IPS DF 19.7 (cell line): ENCODE data around the gene INO80E.

Experiments used
- DNase-seq: peaks from one replicate; pipeline ENCODE4 v3.0.0-alpha.2; 2013; ENCODE audit warnings: low read depth, low spot score

The INO80E gene

DNA sequence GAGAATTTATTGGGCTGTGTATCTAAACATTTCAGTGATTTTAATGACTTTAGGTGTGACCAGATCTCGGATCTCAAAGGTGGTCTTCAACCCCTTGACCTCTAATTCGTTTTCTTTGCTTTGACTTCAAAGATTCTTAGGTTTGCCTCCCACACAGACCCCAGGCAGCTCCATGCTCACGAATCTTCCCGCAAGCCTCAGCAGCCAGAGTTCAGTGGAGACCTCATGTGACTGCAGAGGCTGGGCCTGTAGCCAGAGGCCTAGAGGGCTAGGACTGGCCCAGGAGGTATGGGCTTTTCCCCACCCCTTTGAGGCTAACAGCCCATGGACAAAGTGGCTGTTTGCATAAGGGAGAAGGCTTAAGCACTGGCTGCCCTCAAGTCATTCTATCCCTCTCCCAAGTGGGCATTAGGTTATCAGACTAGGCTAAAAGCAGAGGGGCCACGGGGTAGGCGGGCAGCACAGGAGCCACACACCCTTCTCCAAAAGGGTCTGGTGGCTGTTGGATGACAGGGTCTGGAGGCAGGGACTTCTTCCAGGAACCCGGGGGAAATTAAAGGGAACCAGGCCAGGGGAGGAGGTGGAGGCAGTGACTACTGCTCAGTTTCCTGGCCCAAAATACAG lies 3.6 kb upstream of the INO80E start:
- DNase-seq, result no peak

DNA sequence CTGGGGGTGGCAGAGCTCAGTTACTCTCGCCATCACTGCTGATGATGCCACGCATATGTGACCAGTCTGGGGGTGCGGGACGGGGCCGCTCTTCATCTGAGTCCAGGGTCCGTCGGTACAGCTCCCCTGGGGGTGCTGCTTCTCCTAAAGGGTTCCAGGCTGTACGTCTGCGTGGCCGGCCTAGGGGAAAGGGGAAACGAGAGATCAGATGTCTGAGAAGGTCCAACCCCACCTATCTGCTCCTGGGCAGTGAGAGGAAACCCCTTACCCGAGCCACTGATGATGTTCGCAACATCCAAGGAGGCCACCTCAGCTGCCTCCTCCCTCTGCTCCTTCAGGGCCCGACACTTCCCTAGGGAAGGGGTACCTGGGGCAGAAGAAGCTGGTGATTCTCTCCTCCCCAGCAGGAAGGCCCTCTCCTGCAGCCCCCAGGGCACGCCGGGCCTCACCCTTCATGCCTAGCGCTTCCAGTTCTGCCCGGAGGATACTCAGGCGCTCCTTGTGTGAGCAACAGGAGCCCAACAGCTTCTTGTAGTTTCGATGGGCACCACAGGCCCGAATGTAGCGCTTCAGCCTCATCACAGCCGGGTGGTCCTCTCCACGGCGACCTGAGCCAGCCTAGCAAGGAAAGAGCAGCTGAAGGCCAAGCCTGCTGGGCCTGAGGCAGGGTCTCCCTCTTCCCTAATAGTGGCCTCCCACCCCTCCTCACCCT lies 2.7 kb upstream of the INO80E start:
- no peak for DNase-seq

- no peak for DNase-seq
These were observed 2.0 kb upstream of the INO80E start for GRCh38 chr16:29993903-29994599.

DNA sequence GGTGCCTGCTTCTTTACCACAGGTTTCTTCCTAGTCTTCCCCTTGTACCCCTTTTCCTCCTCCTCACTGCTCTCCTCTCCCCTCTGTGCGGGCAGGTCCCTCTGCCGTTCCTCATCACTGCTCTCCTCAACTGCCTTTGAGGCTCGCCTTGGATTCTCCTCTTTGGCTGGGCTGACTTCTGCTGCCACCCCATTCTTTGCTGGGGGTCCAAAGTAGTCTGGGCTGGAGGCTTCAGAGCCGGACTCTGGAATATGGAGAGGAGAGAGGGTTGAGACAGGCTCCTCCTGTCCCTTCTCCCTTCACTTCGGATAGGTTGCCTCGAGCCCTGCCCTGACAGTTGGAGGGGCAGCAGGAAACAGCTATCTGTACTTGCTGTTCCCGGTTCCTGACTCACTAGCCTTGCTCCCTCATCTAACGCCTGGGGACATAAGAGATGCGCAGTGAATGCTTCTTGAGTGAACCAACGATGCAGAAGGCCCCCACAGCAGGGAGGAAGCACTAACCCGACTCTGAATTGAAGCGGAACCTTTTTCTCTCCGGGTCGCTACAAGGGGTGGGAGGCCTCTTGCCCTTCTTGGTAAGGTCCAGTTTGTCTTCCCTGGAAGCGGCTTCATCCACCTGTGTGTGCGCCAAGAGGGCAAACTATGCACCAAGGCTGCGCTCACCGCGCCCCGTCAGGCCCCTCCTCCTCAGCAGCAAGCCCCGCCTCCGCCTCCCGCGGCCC lies 1.3 kb upstream of the INO80E start:
- DNase-seq, result no peak

DNA sequence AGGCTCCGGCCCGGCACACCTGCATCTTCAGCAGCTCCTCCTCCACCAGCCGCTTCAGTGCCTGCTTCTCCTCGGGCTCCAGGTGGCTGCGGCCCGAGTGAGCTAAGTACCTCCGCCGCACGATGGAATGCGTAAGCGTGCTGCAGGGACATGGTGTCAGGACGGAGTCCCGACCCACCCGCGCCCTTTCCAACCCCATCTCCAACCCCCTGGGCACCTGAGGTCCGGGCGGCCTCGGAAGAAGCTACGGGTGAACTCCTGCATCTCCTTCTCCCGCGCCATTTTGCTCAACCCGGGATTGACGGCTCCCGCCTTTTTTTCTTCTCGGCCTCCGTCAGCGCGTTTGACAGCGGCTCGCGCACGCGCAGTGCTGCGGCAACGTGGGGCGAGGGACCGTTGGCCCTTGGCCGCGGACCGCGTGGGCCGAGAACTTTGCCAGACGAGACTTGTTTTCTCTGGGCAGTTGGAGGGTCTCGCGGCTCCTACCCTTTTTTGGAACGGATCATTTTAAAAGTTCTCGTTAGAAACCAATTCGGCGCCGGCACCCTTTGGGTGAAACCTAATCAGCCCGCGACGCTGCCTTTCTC lies 624 bp upstream of the INO80E start, which contains the start of gene HIRIP3:
Gene HIRIP3, minus strand, starts transcription at position 294 of the 587 bp plus-strand sequence. Its CDS starts 12 bp downstream, at position 282.
- no peak for DNase-seq

- no peak for DNase-seq
These were observed 767 bp downstream of the INO80E start for GRCh38 chr16:29996766-29997250.

DNA sequence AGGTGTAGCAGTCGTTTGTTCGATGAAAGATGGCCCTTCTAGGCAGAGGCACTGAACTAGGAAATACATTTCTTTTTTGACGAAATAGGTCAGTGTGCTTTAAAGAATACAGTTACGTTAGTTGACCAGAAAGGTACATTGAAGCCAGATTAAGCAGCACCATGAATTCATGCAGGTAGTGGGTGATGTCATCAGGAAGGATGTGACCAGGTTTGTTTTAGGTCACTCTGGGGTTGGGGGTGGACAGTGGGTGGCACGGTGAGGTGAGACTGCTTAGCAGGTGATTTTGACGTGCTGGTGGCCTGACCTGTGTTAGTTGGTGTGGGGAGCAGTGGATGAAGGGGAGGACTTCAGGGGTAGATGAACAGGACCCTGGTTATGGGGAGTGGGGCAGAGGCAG lies 3.6 kb downstream of the INO80E start:
- no peak for DNase-seq

GRCh38 chr16:30000735-30001631 lies 4.9 kb downstream of the INO80E start:
- no peak for DNase-seq

DNA sequence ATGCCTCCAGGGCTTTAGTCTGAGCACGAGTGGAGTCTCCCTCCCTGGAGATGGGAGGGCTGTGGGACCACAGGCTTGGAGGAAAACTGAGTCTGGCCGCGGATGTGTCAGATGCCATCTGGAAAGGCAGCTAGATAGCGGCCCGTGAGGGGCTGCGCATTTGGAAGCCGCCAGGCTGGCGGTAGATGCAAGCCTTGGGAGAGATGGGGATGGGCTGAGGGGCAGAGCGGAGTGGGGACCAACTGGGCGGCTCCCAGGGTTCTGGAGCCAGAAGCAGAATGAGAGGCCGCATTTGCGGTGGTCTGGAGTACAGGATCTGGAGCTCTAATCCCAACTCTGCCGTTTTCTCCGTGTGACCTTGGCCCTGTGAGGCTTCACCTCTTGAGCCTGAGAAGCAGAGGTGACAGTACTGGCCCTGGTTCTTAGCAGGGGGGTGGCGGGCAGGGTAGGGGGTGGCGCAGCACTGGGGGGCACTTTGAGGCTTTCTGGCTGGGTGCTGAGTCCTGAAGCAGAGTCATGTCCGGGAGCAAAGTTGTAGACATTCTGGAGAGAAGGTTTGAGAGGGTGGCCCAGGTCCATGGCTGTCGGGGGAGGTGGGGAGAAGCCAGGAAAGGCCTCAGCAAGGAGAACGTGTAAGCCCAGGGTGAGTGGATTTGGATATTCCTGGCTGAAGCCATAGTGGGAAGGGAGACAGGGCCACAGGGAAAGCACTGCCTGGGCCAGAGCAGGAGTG lies 6.7 kb downstream of the INO80E start:
- DNase-seq, result no peak

- DNase-seq, result no peak
These were observed 7.8 kb downstream of the INO80E start for GRCh38 chr16:30003670-30004423.

GRCh38 chr16:30004424-30004776 lies 8.4 kb downstream of the INO80E start:
- DNase-seq, result no peak

GRCh38 chr16:30004811-30005242 lies 8.8 kb downstream of the INO80E start:
- DNase-seq, result no peak

- no peak for DNase-seq
These were observed 9.5 kb downstream of the INO80E start for GRCh38 chr16:30005341-30006094.

- no peak for DNase-seq
These were observed 10.0 kb downstream of the INO80E start for GRCh38 chr16:30006095-30006473.

GRCh38 chr16:30006659-30007377 lies 10.8 kb downstream of the INO80E start:
- DNase-seq, result no peak

GRCh38 chr16:30007378-30007895 lies 11.4 kb downstream of the INO80E start:
- DNase-seq, result no peak

- DNase-seq, result no peak
These were observed 13.2 kb downstream of the INO80E start for GRCh38 chr16:30009085-30009862.
